Glomerular visceral epithelial cell (primary cell): ENCODE results near the gene RAP1GDS1.
"Not testable (repeated sequence)": the region's sequence is repeated elsewhere in the genome, so short reads cannot be mapped to it uniquely, and the experiment has no call there.

ENCODE experiments used
- DNase-seq: peaks from one replicate; pipeline ENCODE4 v3.0.0-alpha.2; 2016; ENCODE audit errors: extremely low spot score

Gene RAP1GDS1

GRCh38 chr4:98352396-98352795 is 91.2 kb downstream of the RAP1GDS1 start:
- no peak for DNase-seq

- DNase-seq: no peak
Measured at GRCh38 chr4:98352940-98353339, 91.8 kb downstream of the RAP1GDS1 start.

- DNase-seq: no peak
Measured at GRCh38 chr4:98358630-98359248, 97.6 kb downstream of the RAP1GDS1 start.

- no peak for DNase-seq
Measured at GRCh38 chr4:98359646-98360045, 98.5 kb downstream of the RAP1GDS1 start.

- no peak for DNase-seq
Measured at GRCh38 chr4:98363431-98363830, 102.2 kb downstream of the RAP1GDS1 start.

- DNase-seq: not testable (repeated sequence)
Measured at GRCh38 chr4:98366275-98366674, 105.1 kb downstream of the RAP1GDS1 start.

GRCh38 chr4:98368000-98368399 is 106.8 kb downstream of the RAP1GDS1 start:
- not testable (repeated sequence) for DNase-seq

- no peak for DNase-seq
Measured at GRCh38 chr4:98369322-98369721, 108.1 kb downstream of the RAP1GDS1 start.

- DNase-seq: no peak
Measured at GRCh38 chr4:98374643-98375042, 113.5 kb downstream of the RAP1GDS1 start.

- no peak for DNase-seq
Measured at GRCh38 chr4:98377559-98377958, 116.4 kb downstream of the RAP1GDS1 start.

- no peak for DNase-seq
Measured at GRCh38 chr4:98381306-98381705, 120.1 kb downstream of the RAP1GDS1 start.

GRCh38 chr4:98383431-98384106 is 122.4 kb downstream of the RAP1GDS1 start:
- DNase-seq: no peak

GRCh38 chr4:98385831-98386230 is 124.6 kb downstream of the RAP1GDS1 start:
- no peak for DNase-seq

- DNase-seq: no peak
Measured at GRCh38 chr4:98387345-98388026, 126.3 kb downstream of the RAP1GDS1 start.

- no peak for DNase-seq
Measured at GRCh38 chr4:98394134-98394533, 132.9 kb downstream of the RAP1GDS1 start.

- no peak for DNase-seq
Measured at GRCh38 chr4:98399915-98400314, 138.7 kb downstream of the RAP1GDS1 start.

- no peak for DNase-seq
Measured at GRCh38 chr4:98406819-98407218, 145.6 kb downstream of the RAP1GDS1 start.

GRCh38 chr4:98411731-98412130 is 150.5 kb downstream of the RAP1GDS1 start:
- DNase-seq: no peak

GRCh38 chr4:98416844-98417243 is 155.7 kb downstream of the RAP1GDS1 start:
- no peak for DNase-seq

GRCh38 chr4:98420151-98420550 is 159.0 kb downstream of the RAP1GDS1 start:
- DNase-seq: not testable (repeated sequence)

- peak; percentile 76 for DNase-seq
Measured at GRCh38 chr4:98421111-98421510, 159.9 kb downstream of the RAP1GDS1 start.

GRCh38 chr4:98423009-98423408 is 161.8 kb downstream of the RAP1GDS1 start:
- no peak for DNase-seq
